GM19043 (cell line): ENCODE measurements around the gene LZTS2.

Experiments
- ATAC-seq: cut with Tn5 transposase; IDR thresholded peaks from one replicate; pipeline ENCODE4 v1.9.1; 2021; ENCODE audit warnings: low read depth; ENCODE audit not compliant: unreplicated experiment

The LZTS2 gene

DNA sequence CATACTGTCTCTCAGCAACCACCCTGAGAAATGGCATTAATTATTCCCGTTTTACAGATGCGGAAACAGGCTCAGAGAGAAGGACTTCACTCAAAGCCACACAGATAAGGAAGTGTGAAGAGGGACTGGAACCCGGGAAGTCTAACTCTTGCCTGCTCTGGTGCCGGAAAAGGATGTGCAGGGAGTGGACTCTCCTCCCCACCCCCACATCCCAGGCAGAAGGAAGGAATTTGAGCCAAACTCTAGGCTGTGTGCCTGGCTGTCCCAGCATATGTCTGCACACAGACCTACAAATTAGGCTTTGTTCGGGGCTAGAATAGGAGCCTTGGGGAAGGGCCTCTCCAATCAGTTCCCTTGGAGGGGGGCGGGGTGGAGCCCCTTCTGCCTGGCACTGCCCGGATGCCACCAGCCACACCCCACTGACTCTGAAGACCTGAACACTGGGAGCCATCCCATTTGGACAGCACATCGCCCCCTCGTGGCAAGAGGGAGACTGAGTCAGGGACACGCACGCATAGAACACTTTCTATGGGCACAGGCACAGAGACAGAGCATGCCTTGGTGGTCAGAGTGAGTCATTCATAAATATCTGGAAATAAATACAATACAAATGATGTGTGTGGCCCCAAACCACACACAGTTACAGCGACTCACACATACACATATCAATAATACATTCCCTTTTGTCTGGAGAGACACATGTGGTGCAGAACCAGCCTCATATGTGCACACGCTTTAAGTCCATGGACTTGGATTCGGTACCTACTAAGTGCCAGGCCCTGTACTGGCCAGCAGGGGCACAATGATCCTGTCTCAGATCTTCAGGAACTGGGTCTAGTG lies 13.1 kb downstream of the LZTS2 start:
- peak; percentile 61 for ATAC-seq

- no peak for ATAC-seq
Measured at GRCh38 chr10:101013365-101013825, 13.8 kb downstream of the LZTS2 start.

DNA sequence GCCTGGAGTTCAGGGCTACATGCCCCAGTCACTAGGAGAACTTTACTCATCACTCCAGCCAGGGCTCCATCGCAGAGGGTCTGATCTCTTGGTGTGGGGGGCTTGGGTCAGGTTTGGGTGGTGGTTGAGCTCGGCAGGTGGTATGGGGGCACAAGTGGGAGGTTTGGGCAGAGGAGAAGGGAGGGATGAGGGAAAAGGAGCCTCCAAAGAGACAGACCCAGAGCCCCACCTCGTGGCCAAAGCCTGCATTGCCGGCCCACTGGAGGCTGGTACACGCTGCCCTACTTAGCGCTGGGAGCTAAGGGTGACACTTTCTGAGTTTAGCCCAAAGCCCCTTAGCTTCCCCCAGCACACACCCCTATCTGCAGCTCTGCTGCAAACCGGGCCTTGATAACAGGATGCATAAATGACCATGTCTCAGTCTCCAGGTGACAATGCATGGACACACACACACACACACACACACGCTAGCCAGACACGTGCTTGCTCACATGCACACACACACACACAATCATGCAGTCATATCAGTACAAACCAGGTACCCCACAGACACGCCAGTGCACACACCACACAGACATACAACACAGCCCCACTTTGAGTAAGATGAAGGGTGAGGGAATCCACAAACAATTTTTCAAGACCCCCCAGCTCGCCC lies 14.7 kb downstream of the LZTS2 start:
- ATAC-seq: no peak

GRCh38 chr10:101014966-101015581 lies 15.5 kb downstream of the LZTS2 start:
- ATAC-seq: no peak

DNA sequence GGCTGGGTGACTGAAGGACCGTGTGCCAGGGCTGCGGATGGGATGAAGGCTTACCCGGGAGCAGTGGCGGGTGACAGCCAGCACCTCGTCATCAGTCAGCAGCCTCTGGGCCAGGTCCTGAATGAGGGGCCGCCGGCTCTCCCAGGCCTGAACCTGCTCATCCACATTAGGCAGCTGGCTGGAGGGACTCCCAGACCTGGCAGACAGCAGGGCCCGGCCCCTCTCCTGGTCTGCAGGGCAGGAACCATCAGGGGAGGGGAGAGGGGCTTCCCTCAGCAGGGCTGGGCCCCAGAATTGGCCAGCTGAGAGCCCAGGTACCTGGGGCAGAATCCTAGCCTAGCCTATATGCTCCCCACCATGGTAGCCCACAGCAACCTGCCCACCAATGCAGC lies 16.0 kb downstream of the LZTS2 start:
- no peak for ATAC-seq

DNA sequence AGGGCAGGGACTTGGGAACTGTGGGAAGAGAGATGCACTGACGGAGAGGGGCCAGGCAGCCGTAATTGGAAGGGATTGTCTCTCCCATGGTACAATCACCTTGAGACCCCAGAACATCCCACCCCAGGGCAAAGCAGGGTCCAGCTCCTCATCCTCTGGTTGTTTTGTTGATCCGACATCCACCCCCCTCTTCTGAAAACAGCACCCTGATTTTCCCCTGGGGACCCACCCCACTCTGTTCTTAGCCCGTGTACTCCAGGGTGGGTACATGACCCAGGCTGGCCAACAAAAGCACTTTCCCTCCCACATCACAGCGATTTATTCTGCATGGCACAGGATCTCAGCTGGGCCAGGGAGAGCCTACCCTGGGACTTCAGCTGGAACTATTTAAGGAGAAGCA lies 17.2 kb downstream of the LZTS2 start:
- no peak for ATAC-seq

DNA sequence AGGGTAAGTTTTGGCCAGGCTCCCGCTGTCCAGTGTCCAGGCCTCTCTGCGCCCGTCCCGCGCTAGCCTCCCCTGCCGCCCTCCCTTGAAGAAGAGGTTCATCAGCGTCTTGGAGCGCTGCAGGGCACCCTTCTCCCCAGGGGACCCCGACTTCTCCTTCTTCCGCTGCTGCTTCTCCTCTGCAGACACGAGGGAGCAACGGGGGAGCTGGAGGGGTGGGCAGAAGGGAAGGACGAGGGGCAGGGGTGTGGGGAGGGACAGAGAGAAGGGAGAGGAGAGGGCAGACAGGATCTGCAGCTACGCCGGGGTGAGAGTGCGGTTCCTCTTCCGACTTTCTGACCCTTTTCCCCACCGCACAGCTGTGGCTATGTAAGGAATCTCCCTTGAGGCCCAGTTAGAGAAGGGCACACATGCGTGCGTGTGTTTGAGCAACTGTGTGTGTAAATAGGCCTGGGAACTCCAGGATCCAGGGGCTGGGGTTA lies 18.6 kb downstream of the LZTS2 start:
- ATAC-seq: no peak

GRCh38 chr10:101018600-101019439 lies 19.2 kb downstream of the LZTS2 start:
- no peak for ATAC-seq

GRCh38 chr10:101019440-101019703 lies 19.8 kb downstream of the LZTS2 start:
- no peak for ATAC-seq

DNA sequence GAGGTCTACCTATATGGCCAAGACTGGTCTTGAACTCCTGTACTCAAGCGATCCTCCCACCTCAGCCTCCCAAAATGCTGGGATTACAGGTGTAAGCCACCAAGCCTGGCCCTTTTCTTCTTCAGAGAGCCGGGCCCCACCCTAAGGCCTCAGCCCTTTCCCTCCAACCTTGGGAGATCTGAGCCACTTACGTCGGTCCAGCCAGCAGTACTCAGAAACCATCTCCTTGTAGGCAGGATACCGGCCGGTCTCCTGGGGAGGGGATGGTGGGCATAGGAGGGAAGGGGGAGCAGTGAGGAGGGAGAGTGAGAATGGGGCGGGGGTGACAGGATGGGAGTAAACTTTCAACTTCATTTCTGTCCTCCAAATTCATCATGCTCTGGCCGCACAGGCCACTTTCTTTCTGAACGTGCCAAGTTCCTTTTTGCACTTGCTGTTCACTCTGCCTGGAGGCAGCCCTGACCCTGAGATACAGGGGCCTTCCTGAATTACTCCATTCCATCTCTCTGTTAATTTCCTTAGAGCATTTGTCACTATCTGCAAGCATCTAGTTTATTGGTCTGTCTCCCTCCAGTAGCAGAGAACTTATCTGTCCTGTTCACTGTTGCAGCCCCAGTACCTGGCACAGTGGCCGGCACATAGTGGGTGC lies 20.9 kb downstream of the LZTS2 start:
- no peak for ATAC-seq

DNA sequence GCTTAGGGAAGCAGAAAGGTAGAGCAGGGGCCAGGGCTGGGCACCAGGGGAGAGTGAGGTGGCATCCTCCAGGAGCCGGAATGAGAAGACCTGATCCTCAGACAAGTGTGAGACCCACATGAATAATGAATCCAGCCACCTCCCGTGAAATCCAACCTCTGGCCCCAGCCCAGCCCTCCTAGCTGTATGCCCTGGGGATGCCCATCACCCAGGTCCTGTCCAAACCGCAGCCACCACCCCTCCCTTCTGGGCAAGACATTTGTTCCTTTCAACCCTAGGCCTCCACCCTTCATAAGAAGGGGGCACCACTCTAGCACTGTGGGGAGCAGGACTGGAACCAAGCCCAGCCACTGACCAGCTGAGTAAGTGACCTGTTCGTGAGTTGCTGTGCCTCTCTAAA lies 21.6 kb downstream of the LZTS2 start:
- ATAC-seq: no peak

DNA sequence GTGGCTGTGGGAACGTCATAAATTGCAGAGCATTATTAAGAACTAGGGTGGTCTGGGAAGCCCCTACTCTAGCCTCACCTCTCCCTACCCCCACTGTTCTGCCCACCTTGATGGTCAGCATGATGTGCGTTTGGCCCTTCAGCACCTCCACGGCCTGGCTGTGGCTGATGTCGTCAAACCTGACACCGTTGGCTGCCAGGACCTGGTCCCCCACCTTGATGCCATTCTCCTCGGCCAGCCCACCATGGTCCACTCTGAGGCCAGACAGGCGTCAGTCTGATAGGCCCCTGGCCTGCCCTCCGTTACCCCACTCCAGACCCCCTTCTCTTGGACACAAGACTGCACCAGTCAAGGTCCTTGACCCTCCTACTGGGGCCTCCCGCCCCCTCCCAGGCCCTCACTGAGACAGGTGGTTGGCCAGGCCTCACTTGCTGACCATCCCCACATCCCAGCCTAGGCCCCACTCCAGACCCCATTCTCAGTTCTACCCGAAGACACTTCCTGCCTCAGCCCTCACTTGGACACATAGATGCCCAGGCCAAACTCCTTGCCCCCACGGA lies 22.2 kb downstream of the LZTS2 start:
- ATAC-seq: no peak

GRCh38 chr10:101022967-101023705 lies 23.5 kb downstream of the LZTS2 start:
- ATAC-seq: no peak

DNA sequence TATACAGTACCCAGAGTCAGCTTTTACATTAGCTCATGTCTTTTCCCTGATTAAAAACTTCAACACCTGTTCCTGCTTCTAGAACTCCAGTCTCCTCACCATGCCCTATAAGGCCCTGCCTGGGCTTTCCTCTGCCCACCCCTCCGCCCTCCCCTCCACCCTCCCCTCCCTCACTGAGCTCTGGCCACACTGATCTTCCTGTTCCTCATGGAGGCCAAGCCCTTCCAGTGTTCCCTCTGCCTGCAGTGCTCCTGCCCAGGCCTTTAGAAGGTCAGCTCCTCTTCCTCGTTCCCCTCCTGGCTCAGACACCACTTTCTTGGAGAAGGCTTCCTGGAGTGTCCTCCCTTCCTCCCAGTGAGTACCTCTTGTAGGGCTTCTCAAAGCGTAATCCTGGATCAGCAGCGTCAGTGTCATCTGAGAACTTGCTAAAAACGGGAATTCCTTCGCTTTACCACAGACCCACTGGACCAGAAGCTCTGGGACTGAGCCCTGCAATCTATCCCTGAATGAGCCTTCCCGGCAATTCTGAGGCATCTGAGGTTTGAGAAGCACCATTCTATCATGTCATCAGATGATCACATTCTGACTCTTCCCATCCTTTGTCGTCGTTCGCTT lies 27.6 kb downstream of the LZTS2 start:
- no peak for ATAC-seq

DNA sequence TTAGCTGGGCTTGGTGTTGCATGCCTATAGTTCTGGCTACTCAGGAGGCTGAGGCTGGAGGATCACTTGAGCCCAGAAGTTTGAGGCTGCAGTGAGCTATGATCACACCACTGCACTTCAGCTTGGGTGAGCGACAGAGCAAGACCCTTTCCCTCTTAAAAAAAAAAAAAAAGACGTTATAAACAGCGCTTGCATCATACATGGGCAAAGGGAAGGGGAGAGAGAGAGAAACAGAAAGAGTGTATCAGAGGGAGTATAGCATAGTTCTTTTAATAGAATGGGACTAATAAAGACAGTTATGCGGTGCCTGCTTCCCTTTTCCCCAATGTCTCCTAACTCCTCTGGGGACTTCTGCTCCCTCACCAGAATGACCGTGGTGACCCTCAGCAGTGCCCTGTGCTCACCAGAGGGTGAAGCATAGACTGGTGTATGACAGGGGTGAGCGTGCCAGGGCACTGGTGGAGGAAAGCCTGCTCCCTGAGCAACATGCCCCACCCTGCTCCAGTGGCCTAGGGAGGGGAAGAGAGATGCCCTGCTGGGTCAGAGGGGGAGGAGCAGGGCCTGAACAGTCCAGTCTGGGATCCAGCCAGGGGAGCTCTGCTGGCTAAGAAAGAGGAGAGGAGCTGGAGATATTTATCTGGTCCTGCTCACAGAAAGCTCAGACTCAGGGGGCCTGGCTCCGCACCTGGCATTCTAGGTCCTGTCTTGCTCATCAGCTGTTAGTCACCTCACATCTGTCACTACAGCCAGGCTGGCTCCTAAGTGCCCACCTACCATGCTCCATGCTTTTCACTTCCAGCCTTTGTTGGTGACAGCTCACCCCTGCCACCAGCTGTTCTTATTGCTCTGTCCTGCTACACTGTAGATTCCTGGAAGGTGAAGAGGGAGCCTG lies 29.1 kb downstream of the LZTS2 start:
- ATAC-seq: no peak

DNA sequence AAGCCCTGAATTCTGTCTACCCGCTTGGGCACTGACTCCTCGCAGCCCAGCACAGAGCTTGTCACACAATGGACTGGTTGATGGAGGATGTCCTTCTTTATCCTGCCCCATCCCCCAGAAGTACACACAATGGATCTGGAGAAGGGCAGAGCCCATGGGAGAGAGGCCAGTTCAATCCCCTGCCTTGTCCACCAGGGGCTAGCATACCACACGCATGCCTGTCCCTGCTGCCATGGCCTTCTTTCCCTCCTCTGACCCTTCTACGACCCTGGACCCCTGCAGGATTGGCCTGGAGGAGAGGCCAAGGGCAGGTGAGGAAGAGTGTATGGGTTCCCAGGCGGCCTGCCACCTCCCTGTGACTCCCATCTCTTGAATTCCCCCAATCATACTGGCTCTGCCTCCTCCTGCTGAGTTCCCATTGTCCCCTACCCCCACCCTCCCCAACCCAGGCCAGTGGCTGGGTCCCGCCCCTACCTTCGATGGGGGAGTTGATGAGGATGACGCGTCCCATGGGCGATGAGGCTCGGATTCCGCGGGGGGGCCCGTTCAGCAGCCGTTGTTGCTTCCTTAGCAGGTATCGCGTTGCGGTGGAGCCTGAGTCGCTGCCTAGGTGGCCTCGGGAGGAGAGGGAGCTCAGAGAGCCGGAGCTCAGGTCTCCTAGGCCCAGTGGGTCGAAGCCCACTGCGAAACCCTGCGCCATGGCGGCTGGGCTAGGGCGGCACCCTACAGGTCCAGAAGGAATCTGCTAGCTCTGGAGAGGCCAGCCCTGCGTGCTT lies 30.1 kb downstream of the LZTS2 start:
- no peak for ATAC-seq

GRCh38 chr10:101030496-101031127 lies 31.0 kb downstream of the LZTS2 start:
- no peak for ATAC-seq
